IPS DF 6.9 (cell line): ENCODE results near the gene DNPEP.
"Not testable (repeated sequence)": the region's sequence is repeated elsewhere in the genome, so short reads cannot be mapped to it uniquely, and the experiment has no call there.

Source experiments
- DNase-seq: peaks from one replicate; pipeline ENCODE4 v3.0.0-alpha.2; 2013; ENCODE audit warnings: low read depth, low spot score
- H3K27ac ChIP-seq: one replicate; pipeline ENCODE4 v1.5.1; 2013; ENCODE audit warnings: low read length, control low read depth
- H3K27me3 ChIP-seq: 2 replicates; pipeline ENCODE4 v1.6.1; 2013; ENCODE audit warnings: mild to moderate bottlenecking, low read length; ENCODE audit not compliant: control insufficient read depth, insufficient read depth
- H3K36me3 ChIP-seq: 2 replicates; pipeline ENCODE4 v1.6.1; 2013; ENCODE audit warnings: low read length; ENCODE audit not compliant: control insufficient read depth, insufficient read depth
- H3K4me1 ChIP-seq: 2 replicates; pipeline ENCODE4 v1.6.1; 2013; ENCODE audit warnings: low read length; ENCODE audit not compliant: control insufficient read depth, insufficient read depth
- H3K4me3 ChIP-seq: 2 replicates; pipeline ENCODE4 v1.5.1; 2013; ENCODE audit warnings: mild to moderate bottlenecking, low read length
- H3K9me3 ChIP-seq: 2 replicates; pipeline ENCODE4 v1.6.1; 2013; ENCODE audit warnings: low read length, inconsistent platforms; ENCODE audit not compliant: control insufficient read depth, insufficient read depth
- WGBS: extraction: QIAGEN DNeasy Blood & Tissue Kit; methylation state at CpG from one replicate; pipeline ENCODE4 v1.1.7; 2013; ENCODE audit warnings: mixed read lengths, missing lambda C conversion rate; ENCODE audit not compliant: insufficient read length, insufficient coverage; 5-methylcytosine and 5-hydroxymethylcytosine counted together

The DNPEP gene

DNA sequence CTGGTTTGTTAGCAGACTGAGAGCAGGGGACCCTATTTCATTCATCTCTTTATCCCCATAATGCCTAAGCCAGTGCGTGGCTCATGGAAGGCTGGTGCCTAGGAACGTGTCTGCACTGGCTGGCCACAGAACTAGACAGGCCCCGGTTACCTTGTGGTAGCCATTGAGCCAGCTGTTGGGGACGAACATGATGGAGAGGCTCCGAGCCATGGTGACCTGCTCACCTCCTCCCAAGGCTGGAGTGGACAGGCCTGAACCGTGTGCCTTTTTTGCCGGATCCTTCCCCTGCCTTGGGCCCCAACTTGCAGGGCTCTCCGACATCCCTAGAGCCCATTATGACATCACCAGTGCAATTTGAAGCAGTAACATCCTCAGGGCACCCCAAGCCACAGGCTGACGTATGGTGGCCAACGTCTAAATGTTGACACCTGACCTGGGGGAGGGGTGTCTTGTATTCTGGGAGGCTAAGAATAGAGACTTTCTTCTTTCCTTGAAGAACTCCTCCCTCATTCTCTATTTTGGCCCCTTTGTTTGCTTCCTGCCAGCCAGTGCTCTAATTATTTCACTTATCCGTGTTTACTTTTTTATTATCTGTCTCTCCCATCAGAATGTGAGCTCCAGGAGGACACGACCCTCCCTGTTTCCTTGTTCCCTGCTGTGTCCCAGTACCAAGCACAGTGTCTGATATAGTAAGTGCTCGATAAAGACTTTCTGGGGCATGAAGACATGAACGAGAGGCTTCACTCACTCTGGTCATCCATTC, 12.2 kb upstream of the DNPEP start:
- H3K27me3 ChIP-seq = no peaks in the 10 kb centered on the region
- no peak for DNase-seq
- H3K4me3 ChIP-seq = no peak overlapping the region
- no peak overlapping the region for H3K27ac ChIP-seq
- H3K36me3 ChIP-seq = no peaks in the 10 kb centered on the region
- no peaks in the 10 kb centered on the region for H3K9me3 ChIP-seq
- H3K4me1 ChIP-seq = peaks cover 4% of the 10 kb centered on the region
- no CpG with 5 or more reads among the region's 14 CpGs for WGBS

DNA sequence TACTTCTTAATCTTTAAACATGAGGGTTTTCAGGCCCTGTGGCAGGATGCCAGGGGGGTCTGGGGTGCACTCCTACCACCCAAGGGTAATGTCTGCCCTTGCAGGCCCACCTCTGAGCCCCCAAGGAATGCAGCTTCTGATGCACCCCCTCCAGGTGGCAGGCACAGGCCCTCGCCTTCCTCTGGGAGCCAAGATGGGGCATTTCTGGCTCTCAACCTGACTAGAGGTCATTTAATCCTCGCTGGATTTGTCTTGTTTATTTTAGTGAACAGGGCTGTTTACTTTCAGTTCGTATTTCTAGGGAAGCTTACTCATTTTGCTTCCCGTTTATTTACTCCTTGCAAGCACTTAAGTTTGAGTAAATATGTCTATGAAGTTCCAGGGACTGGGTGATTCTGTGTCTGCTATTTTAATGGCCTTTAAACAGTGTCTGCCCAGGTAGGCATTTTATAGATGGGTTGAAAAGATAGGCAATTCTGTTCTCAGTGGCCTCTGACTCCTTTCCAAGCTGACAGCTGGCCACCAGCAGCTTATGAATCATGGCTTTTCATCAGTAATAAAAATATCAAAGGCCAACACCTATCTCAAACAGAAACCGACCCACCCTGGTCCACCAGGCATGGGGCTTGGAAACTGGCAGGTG, 11.1 kb upstream of the DNPEP start:
- no peak overlapping the region for H3K27ac ChIP-seq
- H3K27me3 ChIP-seq = no peaks in the 10 kb centered on the region
- no peak for DNase-seq
- H3K4me3 ChIP-seq = no peak overlapping the region
- H3K4me1 ChIP-seq = peaks cover 2% of the 10 kb centered on the region; the same call in 1 of the 2 replicates
- H3K9me3 ChIP-seq = no peaks in the 10 kb centered on the region
- no peaks in the 10 kb centered on the region for H3K36me3 ChIP-seq
- WGBS = no CpG with 5 or more reads among the region's 5 CpGs

DNA sequence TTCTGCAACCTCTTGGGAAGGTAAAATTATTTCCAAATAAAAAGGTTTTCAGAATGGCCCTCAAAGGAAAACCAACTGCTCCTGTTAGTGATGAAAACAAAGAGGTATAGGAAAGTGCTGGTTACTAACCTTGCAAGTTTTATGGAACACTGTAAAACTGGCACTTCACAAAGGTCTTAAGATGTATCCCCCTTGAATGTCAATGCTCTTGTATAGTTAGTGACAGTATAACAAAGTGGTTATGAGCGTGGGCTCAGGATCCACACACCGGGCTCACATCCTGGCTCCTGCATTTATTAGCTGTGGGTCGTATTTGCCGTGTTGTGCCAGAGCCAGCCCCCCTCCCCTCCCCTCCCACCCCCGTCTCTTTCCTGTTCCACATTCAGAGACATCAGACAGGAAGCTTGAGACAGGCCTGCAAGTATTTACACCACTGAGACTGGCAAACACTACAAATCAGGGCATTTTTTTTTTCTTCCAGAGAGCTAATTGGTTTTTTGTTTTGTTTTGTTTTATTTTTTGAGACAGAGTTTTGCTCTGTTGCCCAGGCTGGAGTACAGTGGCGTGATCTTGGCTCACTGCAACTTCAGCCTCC, 9.2 kb upstream of the DNPEP start:
- Histone ChIP-seq H3K4me1 (no peaks in the 10 kb centered on the region), H3K27me3 (no peaks in the 10 kb centered on the region), H3K36me3 (no peaks in the 10 kb centered on the region), H3K4me3 (no peak overlapping the region), H3K27ac (no peak overlapping the region), H3K9me3 (no peaks in the 10 kb centered on the region)
- DNase-seq = no peak
- WGBS = no CpG with 5 or more reads among the region's 6 CpGs

DNA sequence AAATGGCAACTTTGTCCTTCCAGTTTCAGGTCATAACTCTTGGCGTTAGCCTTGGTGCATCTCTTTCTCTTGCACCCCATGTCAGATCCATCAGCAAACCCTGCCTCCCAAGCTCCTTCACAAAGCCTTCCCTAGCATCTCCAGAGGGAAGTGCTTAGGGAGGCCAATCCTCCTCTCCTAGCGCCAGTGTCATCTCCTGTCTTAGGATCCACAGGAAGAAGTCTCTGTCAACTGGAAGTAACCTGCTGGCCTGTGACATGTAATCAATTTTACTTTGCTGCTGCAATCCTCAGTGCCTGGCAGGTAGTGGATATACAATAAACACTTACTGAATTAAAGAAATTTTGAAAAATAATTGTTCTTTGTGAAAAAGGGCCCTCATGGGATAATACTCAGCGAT, 7.9 kb upstream of the DNPEP start:
- H3K27me3 ChIP-seq = no peaks in the 10 kb centered on the region
- no peak overlapping the region for H3K27ac ChIP-seq
- no peaks in the 10 kb centered on the region for H3K9me3 ChIP-seq
- no peaks in the 10 kb centered on the region for H3K4me1 ChIP-seq
- no peak for DNase-seq
- H3K4me3 ChIP-seq = no peak overlapping the region
- H3K36me3 ChIP-seq = no peaks in the 10 kb centered on the region
- WGBS = no CpG with 5 or more reads among the region's 3 CpGs

- not testable (repeated sequence) for H3K4me3 ChIP-seq, DNase-seq, H3K4me1 ChIP-seq, H3K36me3 ChIP-seq, H3K27me3 ChIP-seq, H3K9me3 ChIP-seq, H3K27ac ChIP-seq
- no CpG with 5 or more reads among the region's 9 CpGs for WGBS
These were observed 7.3 kb upstream of the DNPEP start for GRCh38 chr2:219395056-219395455.

DNA sequence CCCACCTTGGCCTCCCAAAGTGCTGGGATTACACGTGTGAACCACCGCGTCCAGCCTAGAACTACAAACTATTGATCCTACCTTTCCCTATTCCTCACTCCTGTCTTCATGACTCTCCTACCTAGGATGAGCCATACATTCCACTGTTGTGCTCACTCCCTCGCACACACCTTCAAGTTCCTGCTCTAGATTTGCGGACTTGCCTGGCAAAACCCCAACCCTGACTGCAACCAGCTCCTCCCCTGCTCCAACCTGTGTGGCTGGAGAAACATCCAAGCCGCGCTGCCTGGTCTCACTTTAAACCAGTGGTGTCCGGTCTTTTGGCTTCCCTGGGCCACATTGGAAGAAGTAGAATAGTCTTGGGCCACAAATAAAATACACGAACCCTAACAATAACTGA, 5.0 kb upstream of the DNPEP start:
- H3K27ac ChIP-seq = no peak overlapping the region
- no peaks in the 10 kb centered on the region for H3K36me3 ChIP-seq
- H3K4me1 ChIP-seq = no peaks in the 10 kb centered on the region
- no peaks in the 10 kb centered on the region for H3K9me3 ChIP-seq
- no peaks in the 10 kb centered on the region for H3K27me3 ChIP-seq
- no peak for DNase-seq
- H3K4me3 ChIP-seq = no peak overlapping the region
- no CpG with 5 or more reads among the region's 9 CpGs for WGBS

DNA sequence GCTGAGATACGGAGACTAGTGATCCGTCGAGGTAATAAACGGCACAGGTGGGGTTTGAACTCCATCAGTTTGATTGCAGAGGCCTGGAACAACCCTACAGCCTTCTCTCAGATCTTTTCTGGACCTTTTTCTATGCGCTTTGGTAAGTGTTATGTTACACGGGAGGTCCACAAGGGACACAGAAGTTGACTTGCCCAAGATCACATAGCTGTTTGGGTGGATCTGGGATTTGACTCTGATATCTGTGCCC, 1.1 kb upstream of the DNPEP start:
- H3K27ac ChIP-seq = no peak overlapping the region
- H3K9me3 ChIP-seq = no peaks in the 10 kb centered on the region
- H3K36me3 ChIP-seq = peaks cover 13% of the 10 kb centered on the region
- H3K4me3 ChIP-seq = peak overlapping the region; percentile 63; the same call in 1 of the 2 replicates
- no peaks in the 10 kb centered on the region for H3K27me3 ChIP-seq
- H3K4me1 ChIP-seq = no peaks in the 10 kb centered on the region
- no peak for DNase-seq
- WGBS = no CpG with 5 or more reads among the region's 6 CpGs

GRCh38 chr2:219388121-219388906, 602 bp upstream of the DNPEP start:
- H3K9me3 ChIP-seq = no peaks in the 10 kb centered on the region
- H3K27ac ChIP-seq = no peak overlapping the region
- WGBS = no CpG with 5 or more reads among the region's 78 CpGs
- H3K4me1 ChIP-seq = no peaks in the 10 kb centered on the region
- peaks cover 13% of the 10 kb centered on the region for H3K36me3 ChIP-seq
- peak; percentile 60 for DNase-seq
- H3K27me3 ChIP-seq = no peaks in the 10 kb centered on the region
- H3K4me3 ChIP-seq = peak overlapping the region; percentile 63; the same call in 1 of the 2 replicates

GRCh38 chr2:219386532-219387280, 1.0 kb downstream of the DNPEP start:
- no peaks in the 10 kb centered on the region for H3K4me1 ChIP-seq
- H3K36me3 ChIP-seq = peaks cover 25% of the 10 kb centered on the region
- DNase-seq = no peak
- no peaks in the 10 kb centered on the region for H3K9me3 ChIP-seq
- H3K27me3 ChIP-seq = no peaks in the 10 kb centered on the region
- peak overlapping the region; percentile 82; the same call in 1 of the 2 replicates for H3K4me3 ChIP-seq
- no peak overlapping the region for H3K27ac ChIP-seq
- WGBS = no CpG with 5 or more reads among the region's 19 CpGs

- Histone ChIP-seq H3K27me3 (no peaks in the 10 kb centered on the region), H3K4me3 (no peak overlapping the region), H3K9me3 (no peaks in the 10 kb centered on the region), H3K4me1 (no peaks in the 10 kb centered on the region), H3K27ac (no peak overlapping the region), H3K36me3 (peaks cover 31% of the 10 kb centered on the region)
- no peak for DNase-seq
- WGBS = no CpG with 5 or more reads among the region's 19 CpGs
These were observed 1.7 kb downstream of the DNPEP start for GRCh38 chr2:219385958-219386520.
